ENCODE data around the gene UBE2J1.
"Not testable (repeated sequence)": the region's sequence is repeated elsewhere in the genome, so short reads cannot be mapped to it uniquely, and the experiment has no call there.

The UBE2J1 gene, protein sequence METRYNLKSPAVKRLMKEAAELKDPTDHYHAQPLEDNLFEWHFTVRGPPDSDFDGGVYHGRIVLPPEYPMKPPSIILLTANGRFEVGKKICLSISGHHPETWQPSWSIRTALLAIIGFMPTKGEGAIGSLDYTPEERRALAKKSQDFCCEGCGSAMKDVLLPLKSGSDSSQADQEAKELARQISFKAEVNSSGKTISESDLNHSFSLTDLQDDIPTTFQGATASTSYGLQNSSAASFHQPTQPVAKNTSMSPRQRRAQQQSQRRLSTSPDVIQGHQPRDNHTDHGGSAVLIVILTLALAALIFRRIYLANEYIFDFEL

DNA sequence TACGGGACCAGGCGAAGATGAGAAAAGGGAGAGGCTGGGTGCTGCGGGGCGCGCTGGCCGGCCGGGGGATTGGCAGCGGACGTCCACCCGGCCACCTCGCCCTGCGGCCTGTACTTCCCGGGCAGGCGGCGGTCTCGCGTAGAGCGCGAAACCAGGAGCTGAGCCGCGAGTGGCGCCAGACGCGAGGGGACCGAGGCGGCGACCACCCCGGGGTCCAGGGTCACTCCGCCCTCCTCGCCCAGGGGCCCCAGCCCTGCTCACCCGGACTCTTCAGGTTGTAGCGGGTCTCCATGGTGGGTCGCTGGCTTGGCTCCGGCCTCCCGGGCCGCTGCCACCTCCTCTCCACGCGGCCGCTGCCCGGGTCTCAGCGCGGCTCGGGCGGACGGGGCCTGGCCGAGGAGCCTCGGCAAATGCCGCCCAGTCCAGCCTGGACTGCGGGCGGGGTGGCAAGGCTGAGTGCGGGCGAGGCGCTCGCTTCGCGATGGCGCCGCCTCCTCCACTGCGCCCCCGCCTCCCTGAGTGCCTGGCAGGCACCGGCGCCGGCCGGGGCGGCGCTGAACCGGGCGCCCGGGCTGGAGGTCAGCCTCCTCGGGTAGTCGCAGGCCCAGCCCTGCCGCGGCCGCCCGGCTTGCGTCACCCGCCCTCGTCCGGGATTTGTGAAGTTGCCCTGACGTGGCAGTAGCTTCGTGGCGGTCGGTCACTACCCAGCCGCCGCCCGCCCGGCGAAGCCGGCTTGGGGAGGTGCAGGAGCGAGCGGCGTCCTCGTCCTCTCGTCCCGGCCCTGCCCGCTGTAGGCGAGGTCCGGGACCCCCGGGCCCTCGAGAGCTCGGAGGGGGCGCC, at the start of gene UBE2J1:
Gene UBE2J1 (minus strand): TSS at position 445 of the 840 bp plus-strand sequence. CDS start 153 bp downstream, at position 292.
- peak; percentile 97 for DNase-seq (ENCODE audit: low read depth)

DNA sequence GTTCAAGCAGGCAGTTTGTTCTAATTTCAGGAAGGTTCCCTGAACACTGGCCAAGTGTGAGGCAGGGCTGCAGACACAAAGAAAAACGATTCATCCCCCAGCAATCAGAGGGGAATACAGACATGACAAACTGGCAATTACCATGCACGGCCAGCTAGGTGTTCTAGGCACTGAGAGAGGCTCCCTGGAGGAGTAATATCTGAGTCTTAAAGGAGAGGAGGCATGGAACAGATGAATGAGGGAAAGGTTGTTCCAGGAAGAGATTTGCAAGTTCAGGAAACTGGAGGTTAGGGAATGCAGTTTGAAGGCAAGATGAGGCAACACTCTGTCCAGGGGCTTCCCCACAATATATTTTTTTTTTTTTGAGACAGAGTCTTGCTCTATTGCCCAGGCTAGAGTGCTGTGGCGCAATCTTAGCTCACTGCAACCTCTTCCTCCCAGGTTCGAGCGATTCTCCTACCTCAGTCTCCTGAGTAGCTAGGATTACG, 48.4 kb upstream of the UBE2J1 start:
- DNase-seq (ENCODE audit: low read depth) = no peak

DNA sequence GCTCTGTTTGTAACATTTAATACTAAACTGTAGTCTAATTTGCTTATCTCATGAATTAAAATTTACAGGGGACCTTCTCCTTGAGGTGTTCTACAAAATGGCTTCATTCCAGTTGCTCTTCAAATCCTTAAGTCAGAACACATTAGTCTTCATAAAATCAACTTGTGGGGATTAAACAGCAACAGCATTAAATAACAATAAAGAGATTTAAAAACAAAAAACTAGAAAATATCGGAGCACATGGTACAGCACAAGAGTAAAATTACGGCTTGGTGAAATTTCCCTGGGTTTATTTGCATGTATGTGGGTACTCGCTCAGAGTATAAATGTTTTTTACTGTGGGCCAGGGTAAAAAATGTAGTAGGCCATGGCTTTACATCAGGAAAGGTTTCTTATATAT, 47.5 kb upstream of the UBE2J1 start:
- no peak for DNase-seq (ENCODE audit: low read depth)

DNA sequence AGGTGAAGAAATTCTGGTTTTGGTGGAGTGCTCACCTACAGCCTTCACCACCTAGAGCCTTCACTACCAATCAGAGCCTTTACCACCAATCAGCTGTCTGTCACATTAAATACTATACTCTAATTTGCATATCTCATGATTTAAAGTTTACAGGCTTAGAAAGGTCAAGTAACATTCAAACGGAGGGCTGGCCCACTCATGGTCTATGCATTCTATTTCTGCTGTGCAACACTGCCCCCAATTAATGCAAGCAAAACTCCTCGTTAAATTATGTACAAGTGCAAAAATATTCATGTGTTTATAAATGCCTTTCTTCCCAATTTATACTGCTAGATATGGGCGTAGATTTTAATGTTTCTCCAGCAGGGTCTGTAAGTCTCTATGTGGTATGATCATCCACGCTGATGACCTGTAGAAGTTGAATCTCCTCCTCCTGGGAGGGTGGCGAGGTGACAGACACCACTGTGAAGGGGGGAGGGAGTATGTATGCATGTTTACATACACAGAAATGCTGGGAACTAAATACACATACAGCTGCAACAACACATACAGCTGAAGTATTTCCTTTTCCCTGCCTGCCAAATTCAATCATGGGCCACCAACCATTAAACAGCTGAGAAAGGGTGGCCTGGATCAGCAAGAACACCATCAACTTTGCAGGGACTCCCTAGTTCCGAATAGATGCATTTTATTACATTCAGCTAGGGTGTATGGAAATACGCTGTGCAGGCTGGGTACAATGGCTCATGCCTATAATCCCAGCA, 46.4 kb upstream of the UBE2J1 start:
- no peak for DNase-seq (ENCODE audit: low read depth)

DNA sequence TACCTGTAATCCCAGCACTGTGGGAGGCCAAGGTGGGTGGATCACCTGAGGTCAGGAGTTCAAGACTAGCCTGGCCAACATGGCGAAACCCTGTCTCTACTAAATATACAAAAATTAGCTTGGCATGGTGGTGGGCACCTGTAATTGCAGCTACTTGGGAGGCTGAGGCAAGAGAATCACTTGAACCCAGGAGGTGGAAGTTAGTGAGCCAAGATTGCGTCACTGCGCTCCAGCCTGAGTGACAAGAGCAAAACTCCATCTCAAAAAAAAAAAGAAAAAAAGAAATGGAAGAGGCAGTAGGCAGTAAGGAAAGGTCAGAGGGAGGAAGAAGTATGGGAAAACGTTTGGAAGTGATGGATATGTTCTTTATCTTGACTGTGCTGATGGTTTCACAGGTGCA, 45.4 kb upstream of the UBE2J1 start:
- DNase-seq (ENCODE audit: low read depth) = not testable (repeated sequence)

DNA sequence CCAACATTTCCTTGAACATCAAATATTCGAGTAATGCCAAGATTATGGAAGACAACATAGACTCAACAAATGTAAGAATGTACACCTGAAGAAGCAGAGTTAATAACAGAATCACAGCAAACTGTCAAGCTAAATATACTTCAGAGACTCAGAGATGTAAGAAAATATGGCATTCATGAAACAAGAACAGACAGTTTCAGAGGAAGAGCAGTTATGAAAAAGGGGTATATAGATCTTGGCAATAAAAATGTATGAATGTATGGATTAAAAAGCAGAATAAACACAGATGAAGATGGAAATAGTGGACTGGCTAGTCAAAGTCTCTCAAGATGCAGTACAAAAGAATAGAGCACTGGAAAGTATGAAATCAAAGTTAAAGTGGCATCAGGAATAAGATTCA, 41.1 kb upstream of the UBE2J1 start:
- no peak for DNase-seq (ENCODE audit: low read depth)

DNA sequence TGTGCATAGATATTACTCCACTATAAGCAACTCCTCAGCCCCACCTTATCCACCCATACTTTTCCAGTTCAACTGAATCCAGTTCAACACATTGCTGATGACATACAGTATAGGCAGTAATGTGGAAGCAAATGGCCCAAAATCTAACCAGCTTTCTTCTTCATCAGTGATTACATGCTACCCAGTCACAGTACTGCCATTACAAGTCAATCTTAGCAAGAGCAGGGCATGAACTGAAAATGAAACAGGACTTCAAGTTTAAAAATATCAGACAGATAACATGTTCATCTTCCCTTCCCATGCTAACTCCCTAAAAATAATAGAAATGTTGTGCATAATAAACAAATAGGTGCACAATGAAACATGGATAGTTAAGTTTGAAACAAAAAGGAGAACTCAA, 40.3 kb upstream of the UBE2J1 start:
- DNase-seq (ENCODE audit: low read depth) = no peak

DNA sequence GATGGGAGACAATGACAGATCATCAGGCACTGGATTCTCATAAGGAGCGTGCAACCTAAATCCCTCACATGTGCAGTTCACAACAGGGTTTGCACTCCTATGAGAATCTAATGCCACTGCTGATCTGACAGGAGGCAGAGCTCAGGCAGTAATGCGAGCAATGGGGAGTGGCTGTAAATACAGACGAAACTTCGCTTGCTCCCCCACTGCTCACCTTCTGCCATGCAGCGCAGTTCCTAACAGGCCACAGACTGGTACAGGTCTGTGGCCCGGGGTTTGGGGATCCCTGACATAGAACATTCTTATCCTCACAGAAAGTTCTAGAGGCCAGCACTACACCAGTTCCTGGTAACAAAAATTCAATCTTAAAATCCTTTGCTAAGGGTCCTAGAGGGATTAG, 36.3 kb upstream of the UBE2J1 start:
- no peak for DNase-seq (ENCODE audit: low read depth)

DNA sequence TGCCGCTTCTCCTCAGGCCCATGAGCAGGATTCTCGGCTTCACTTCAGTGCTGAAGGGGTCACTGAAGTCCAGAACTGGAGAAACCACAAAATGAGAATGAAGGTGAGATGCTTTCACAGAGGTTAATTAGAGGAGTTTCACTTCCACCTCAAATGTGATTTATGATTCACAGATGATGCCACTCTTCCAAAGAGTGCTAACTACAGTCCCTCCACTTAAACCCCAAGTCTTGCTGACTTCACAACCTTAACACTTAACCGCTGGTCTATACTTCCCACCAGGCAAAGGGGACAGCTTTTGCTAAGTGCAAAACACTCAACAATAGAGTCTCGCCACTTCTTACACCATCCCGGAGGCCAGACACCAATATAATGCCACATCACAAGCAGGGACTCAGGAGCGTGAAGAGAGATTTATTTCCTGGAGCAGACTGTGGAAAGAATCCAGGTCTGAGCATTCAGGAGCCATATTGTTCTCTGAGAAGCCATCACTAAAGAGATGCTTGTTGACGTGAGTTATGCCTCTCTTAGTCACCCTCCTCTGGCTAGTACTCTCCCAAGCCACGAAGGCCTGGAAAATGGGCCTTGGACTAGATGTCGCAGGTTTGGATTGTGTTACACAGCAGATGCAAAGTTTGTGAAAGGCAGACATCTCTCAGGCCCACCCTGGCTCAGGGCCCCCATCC, 35.1 kb upstream of the UBE2J1 start:
- DNase-seq (ENCODE audit: low read depth) = no peak

DNA sequence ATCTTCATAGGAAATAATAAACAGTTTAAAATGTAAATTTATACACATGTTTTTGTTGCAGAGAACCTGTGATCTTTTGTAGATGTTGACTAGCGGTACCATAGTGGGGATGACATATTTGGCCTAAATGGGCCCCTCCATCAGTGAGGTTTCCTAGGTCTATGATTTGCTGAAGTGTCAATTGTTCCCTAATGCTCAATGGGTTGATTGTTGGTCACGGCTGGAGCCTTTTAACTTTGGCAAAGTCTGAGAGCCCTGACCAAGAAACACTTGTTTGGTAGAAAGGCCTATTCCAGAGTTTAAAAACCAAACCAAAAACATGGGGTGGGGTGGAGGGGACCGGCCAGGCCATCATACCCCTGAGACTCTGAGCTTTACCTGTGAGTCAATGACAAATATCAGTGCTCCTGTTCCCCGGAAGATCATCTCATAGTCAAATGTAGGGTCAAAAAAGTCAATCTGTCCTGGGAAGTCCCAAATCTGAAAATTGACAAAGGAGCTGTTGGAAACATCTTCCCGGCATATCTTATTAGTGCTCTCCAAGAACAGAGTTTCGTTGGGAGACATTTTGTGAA, 34.5 kb upstream of the UBE2J1 start:
- DNase-seq (ENCODE audit: low read depth) = no peak

DNA sequence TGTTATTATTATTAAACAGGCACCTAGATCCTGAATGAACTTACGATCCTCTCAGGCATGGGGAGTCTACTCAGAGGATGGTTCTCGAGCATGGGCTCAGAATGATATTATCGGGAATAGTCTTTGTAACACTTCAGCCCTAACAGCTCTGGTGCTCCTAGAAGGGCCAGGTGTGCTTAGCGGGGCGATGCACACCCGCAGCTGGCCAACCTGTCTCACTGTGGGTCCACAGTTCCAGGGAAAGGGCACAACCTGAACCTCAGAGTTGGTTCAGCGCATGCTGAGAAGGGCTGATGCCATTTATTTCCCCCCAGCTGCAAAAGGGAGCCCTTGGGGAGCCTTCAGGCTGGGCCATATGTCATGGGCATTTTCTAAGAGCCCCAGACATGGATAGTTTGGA, 33.3 kb upstream of the UBE2J1 start:
- no peak for DNase-seq (ENCODE audit: low read depth)

DNA sequence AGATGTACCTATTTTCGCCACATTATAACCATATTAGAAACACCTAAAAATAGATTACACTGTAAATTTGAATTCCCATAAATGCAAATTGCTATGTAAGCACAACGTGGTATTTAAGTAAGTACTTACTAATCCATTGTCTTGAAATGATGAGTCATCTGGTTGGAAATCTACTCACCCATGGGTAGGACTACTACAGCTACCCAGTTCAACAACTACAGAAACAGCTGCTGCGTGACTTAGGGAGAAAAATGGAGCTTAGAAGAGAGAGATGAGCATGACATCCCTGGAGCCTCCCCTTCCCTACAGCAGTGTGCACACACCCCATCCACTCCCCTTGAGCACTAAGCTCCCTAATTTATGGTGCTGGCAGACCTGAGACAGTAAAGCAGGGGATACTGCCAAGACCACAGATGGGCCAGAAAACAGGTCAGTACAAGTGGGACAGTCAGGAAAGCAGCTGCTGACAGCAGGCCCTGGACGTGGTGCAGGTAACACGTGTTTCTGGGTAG, 32.7 kb upstream of the UBE2J1 start:
- no peak for DNase-seq (ENCODE audit: low read depth)

DNA sequence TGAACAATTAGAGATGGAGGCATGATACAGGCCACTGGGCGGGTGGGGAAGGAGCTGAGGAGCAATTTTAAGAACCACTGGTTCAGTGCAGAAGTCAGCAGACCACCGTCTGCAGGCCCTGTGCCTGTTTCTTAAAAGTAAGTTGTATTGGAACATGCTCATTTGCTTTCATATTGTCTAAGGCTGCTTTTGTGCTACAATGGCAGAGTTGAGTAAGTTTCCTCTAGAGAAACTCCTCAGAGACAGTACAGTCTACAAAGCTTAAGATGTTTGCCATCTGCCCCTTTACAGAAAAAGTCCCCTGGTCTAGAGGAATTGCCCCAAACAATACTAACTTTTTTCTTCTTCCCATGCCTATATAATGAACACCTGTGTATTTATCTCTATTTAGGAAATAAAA, 28.5 kb upstream of the UBE2J1 start:
- DNase-seq (ENCODE audit: low read depth) = no peak

DNA sequence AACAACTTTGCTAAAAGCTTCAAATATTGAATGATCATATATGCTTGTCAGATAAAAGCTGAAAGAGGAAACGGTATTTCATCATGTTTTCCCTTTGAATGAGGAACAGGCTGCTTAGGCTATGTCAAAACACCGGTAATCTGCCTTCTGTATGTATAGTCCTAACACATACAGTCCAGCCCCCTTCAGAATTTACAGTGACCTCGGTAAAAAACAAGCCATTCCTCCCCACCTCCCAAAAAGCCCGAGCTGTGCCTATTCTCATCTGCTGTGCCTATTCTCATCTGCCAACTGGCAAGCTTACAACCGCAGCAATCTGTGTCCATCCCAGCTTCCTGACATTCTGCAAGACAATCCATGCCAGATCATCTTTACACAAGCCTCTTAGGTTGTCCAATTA, 26.8 kb upstream of the UBE2J1 start:
- no peak for DNase-seq (ENCODE audit: low read depth)

DNA sequence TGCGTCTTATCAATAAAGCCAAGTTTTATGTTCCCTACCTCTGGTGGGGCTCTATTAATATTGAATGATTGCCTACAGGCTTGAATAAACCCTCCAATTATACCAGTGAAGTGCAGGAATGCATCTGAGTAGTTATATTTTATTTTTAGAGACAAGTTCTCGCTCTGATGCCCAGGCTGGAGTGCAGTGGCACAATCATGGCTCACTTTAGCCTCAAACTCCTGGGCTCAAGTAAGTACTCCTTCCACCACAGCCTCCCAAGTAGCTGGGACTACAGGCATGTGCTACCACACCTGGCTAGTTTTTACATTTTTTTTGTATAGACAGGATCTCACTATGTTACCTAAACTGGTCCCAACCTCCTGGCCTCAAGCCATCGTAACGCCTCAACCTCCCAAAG, 26.1 kb upstream of the UBE2J1 start:
- DNase-seq (ENCODE audit: low read depth) = no peak

DNA sequence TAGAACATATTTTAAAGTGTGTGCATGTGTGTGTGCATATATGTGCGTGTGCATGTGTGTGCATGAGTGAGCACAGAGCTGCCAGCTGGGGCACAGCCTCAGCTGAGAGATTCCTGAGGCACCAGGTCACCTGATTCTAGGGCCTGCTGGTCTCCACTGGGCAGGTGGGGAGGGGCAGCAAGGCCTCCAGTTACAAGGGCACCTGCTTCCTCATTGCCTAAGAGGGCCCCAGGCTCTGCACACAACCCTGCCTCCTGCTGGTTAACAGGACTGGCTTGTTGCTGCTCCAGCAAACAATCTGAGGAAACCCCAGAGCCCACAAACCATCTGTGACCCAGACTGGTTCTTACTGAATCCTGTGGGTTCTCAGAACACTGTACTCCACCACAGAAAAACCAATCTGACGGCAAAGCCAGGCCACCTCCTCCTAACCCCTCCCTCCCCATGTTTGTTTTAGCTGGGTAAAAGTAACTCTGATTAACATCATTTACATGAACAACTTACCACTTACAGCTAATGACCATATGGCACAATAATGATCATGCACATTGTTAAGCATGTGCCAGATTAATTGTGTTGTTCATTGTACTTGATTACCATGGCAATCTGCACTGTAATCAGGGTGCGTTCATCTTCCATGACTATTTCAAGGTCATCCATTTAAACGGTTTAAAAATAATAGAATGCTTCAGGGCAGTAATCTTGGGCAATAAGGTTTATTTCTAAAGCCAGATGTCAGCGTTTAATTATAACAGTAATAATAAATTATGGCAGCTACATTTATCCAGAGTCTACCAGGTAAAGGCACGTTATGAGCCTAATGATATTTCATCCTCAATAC, 23.1 kb upstream of the UBE2J1 start:
- no peak for DNase-seq (ENCODE audit: low read depth)

DNA sequence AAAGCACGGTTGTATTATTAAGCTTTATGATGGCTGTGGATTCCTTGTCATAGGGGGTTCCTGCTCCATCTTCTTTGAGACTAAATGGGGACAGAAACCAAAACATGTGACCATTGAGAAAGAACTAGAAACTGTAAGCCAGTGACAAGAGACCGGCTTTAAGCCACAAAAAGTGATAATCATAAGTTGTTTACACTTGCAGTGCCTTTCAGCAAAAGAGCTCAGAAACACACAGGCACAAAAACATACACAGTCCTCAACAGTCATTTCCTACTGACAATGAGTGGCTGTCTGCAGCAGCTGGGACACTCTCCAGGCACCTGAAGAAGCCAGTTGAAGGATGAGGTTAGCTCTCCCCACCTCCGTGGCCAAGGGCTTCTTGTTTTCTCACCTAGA, 20.0 kb upstream of the UBE2J1 start:
- no peak for DNase-seq (ENCODE audit: low read depth)

DNA sequence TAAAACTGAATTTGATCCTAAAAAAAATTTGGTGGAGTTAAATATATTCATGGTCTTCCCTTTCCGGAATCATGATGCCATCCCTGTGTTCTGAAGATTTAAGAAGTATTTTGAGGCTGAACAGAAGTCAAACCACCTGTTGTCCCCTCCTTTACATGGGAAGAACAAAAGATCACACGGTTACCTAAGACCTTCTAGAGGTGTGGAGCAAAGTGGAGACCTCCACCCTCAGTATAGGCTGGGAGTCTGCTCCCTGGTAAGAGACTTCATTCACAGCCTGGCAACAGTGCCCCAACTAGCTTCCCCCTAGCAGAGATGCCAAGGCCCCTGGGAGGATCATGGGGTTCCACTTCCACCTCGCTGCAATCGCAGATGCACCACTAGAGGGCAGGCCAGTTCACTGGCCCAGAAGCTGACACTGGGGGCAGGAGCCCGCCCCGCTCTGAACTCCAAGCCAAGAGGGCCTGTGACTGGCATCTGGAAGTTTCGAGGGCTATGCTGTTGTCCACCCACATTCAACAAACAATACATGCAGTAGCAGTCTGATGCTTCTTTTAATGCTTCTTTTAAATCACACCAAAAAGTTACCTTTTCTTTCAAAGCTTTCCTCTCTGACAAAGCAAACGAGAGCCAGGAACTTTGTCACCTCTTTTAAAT, 19.5 kb upstream of the UBE2J1 start:
- peak; percentile 58 for DNase-seq (ENCODE audit: low read depth)

DNA sequence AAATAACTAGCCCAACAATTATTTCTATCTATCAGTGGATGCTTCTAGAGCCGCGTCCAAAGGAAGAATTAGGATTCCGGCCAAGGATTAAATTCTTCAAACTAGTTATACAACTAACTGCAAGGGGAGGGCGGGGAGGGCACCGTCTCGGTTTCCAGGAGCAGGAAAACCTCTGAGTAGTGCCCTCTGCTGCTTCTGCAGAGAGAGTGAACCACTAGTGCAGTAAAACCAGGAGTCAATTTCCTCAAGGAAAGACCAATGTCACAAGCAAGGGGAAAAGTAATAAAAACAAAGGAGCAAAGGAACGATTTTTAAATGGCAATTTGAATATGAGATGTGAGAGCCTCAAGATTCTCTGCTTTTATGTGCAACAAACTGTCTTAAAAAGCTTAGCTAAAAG, 16.5 kb upstream of the UBE2J1 start:
- DNase-seq (ENCODE audit: low read depth) = peak; percentile 58

DNA sequence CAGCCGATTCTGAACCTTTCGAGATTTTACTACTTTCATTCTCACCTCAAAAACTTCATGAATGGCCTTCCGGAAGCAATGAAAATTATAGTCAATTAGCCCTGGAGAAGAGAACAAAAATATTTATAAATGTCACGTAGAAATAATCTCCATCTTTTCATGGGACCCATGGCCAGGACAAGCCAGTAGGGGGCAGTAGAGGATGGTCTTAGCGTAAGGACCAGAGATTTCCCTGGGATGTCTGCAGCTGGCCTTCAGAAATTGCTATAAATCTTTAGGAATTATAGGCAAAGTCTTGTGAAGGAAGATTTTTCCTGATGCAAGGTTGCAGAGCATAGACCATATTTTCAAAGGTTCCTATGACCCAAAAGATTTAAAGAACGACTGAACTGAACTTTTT, 15.6 kb upstream of the UBE2J1 start:
- peak; percentile 24 for DNase-seq (ENCODE audit: low read depth)
